ENCODE results near the gene CASP7. TPM values are rescaled to one million over a fixed set of nuclear protein-coding genes. Genes with fewer than 3 reads are reported as not detected.

CASP7 gene
- total and polyA plus RNA-seq, 4 donors, result 16.5 to 35.2 (median 19.9) TPM

DNA sequence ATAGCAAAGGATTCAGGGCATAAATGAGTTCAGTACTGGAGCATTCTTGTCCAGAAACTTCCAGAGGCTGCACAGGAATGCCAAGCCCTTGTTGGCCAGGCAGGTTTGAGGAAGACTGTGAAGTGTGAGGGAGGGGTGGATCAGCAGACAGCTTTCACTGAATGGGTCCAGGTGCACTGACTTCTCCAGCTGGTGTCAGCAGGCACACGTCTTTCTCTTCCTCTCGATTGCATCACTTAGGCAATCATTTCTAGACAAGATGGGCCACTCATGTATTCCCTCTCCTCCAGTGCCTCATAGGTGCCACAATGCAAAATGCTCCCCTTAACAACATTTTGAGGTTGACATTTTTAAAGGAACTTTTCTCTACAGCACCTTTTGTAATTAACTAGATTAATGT, 56.2 kb downstream of the CASP7 start:
- Histone ChIP-seq H3K9me3 (ENCODE audit: control insufficient read depth, low read length) (no peaks in the 10 kb centered on the region), H3K27ac (ENCODE audit: low read depth in 1 of 2, low read length in 2 of 2) (no peak overlapping the region), H3K4me1 (ENCODE audit: control insufficient read depth in 1 of 2, insufficient read depth in 2 of 2, low read length in 2 of 2) (no peaks in the 10 kb centered on the region), H3K36me3 (ENCODE audit: control insufficient read depth in 1 of 2, insufficient read depth in 2 of 2, low read length in 1 of 2) (no peaks in the 10 kb centered on the region), H3K27me3 (ENCODE audit: control insufficient read depth in 1 of 2, insufficient read depth in 2 of 2, low read length in 1 of 2) (no peaks in the 10 kb centered on the region), H3K4me3 (ENCODE audit: low read length in 2 of 2) (no peak overlapping the region)
- intact Hi-C loops (cut with DNase I), result no loop called here
- whole genome bisulfite sequencing, 2 donors, result 36 to 41% methylated on average over 2 of the region's 2 CpGs
- ATAC-seq (ENCODE audit: low FRiP score) (no peak), DNase-seq (no peak)

DNA sequence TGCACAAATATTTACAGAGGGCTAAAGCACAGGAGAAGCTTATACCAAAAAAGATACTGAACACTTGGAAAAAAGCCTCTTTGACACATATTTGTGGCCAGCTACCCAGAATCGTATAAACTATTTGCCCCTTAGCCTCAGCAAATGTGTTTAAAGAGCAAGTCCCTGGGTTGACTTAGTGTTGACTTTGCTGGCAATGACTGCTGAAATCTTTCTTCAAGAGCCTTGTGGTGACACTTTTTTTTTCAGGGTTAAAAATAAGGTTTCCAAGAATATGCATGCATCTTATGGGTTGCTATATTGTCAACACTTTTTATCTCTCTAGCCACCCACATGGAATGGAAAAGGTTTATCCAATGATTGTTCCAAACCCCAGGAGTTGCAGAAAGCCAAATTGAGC, 56.9 kb downstream of the CASP7 start:
- H3K4me3 ChIP-seq (ENCODE audit: low read length in 2 of 2), result no peak overlapping the region
- 5 to 8% methylated on average over 1 of the region's 1 CpG for WGBS, 2 donors
- intact Hi-C loops (cut with DNase I), result no loop called here
- no peaks in the 10 kb centered on the region for H3K4me1 ChIP-seq (ENCODE audit: control insufficient read depth in 1 of 2, insufficient read depth in 2 of 2, low read length in 2 of 2)
- H3K27me3 ChIP-seq (ENCODE audit: control insufficient read depth in 1 of 2, insufficient read depth in 2 of 2, low read length in 1 of 2), result no peaks in the 10 kb centered on the region
- DNase-seq (no peak), ATAC-seq (ENCODE audit: low FRiP score) (no peak)
- no peaks in the 10 kb centered on the region for H3K36me3 ChIP-seq (ENCODE audit: control insufficient read depth in 1 of 2, insufficient read depth in 2 of 2, low read length in 1 of 2)
- no peaks in the 10 kb centered on the region for H3K9me3 ChIP-seq (ENCODE audit: control insufficient read depth, low read length)
- no peak overlapping the region for H3K27ac ChIP-seq (ENCODE audit: low read depth in 1 of 2, low read length in 2 of 2)

DNA sequence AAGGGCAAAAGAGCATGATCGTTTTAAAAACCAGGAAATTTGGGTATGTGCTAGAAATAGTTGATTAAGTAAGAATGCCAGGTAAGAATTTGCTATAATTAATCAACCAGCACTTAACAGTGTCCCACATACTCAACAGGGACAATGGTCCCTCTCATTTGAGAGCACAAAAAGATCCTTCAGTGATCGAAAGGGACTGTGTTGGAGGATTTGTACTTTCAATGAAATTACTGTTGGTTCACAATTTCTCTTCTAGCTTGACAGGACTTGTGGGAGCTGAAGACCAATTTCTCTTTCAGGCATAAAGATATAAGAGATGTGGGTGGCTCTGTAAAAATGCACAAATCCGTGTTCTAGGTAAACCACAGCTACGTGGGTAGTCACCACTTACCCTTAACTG, 59.3 kb downstream of the CASP7 start:
- H3K9me3 ChIP-seq (ENCODE audit: control insufficient read depth, low read length), result peaks cover 5% of the 10 kb centered on the region
- ATAC-seq (ENCODE audit: low FRiP score) (no peak), DNase-seq (no peak)
- H3K36me3 ChIP-seq (ENCODE audit: control insufficient read depth in 1 of 2, insufficient read depth in 2 of 2, low read length in 1 of 2), result no peaks in the 10 kb centered on the region
- intact Hi-C loops (cut with DNase I), result no loop called here
- WGBS, 2 donors, result 59 to 63% methylated on average over 4 of the region's 4 CpGs
- no peak overlapping the region for H3K4me3 ChIP-seq (ENCODE audit: low read length in 2 of 2)
- H3K27me3 ChIP-seq (ENCODE audit: control insufficient read depth in 1 of 2, insufficient read depth in 2 of 2, low read length in 1 of 2), result peaks cover 0 to 2% of the 10 kb centered on the region in 2 donors
- H3K27ac ChIP-seq (ENCODE audit: low read depth in 1 of 2, low read length in 2 of 2), result no peak overlapping the region
- no peaks in the 10 kb centered on the region for H3K4me1 ChIP-seq (ENCODE audit: control insufficient read depth in 1 of 2, insufficient read depth in 2 of 2, low read length in 2 of 2)

DNA sequence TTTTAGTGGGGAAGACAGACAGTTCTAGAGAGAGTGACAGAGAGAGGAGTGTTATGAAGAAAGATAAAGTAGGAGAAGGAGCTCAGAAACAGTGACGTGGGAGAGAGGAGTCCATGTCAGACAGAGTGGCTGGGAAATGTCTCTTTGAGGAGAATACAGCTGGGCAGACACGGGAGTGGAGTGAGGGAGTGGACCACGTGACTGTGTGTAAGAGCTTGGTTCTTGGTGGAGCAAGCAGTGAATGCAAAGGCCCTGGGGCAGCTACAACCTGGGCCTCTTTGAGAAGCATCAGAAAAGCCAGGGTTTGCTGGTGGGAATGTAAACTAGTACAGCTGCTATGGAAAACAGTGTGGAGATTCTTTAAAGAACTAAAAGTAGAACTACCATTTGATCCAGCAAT, 59.9 kb downstream of the CASP7 start:
- WGBS, 2 donors, result 66 to 70% methylated on average over 3 of the region's 3 CpGs
- peaks cover 5% of the 10 kb centered on the region for H3K9me3 ChIP-seq (ENCODE audit: control insufficient read depth, low read length)
- H3K4me3 ChIP-seq (ENCODE audit: low read length in 2 of 2), result no peak overlapping the region
- intact Hi-C loops (cut with DNase I), result no loop called here
- peaks cover 0 to 2% of the 10 kb centered on the region in 2 donors for H3K27me3 ChIP-seq (ENCODE audit: control insufficient read depth in 1 of 2, insufficient read depth in 2 of 2, low read length in 1 of 2)
- no peak for DNase-seq
- no peaks in the 10 kb centered on the region for H3K36me3 ChIP-seq (ENCODE audit: control insufficient read depth in 1 of 2, insufficient read depth in 2 of 2, low read length in 1 of 2)
- no peaks in the 10 kb centered on the region for H3K4me1 ChIP-seq (ENCODE audit: control insufficient read depth in 1 of 2, insufficient read depth in 2 of 2, low read length in 2 of 2)
- no peak for ATAC-seq (ENCODE audit: low FRiP score)
- no peak overlapping the region for H3K27ac ChIP-seq (ENCODE audit: low read depth in 1 of 2, low read length in 2 of 2)

DNA sequence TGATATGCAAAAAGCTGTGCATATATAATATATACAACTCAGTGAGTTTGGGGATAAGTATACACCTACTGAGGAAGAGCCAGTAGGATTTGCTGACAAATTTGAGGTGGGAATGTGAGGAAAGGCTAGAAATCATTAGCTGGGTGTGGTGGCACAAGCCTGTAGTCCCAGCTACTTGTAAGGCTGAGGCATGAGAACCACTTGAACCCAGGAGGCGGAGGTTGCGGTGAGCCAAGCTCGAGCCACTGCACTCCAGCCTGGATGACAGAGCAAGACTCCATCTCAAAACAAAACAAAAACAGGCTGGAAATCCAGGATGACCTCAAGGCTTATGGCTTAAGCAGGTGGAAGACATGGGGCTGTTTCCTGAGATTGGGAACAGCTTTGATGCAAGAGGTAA, 61.1 kb downstream of the CASP7 start:
- peaks cover 5% of the 10 kb centered on the region for H3K9me3 ChIP-seq (ENCODE audit: control insufficient read depth, low read length)
- H3K36me3 ChIP-seq (ENCODE audit: control insufficient read depth in 1 of 2, insufficient read depth in 2 of 2, low read length in 1 of 2), result no peaks in the 10 kb centered on the region
- H3K27me3 ChIP-seq (ENCODE audit: control insufficient read depth in 1 of 2, insufficient read depth in 2 of 2, low read length in 1 of 2), result peaks cover 0 to 2% of the 10 kb centered on the region in 2 donors
- H3K4me1 ChIP-seq (ENCODE audit: control insufficient read depth in 1 of 2, insufficient read depth in 2 of 2, low read length in 2 of 2), result no peaks in the 10 kb centered on the region
- no peak overlapping the region for H3K4me3 ChIP-seq (ENCODE audit: low read length in 2 of 2)
- intact Hi-C loops (cut with DNase I), result no loop called here
- DNase-seq (no peak), ATAC-seq (ENCODE audit: low FRiP score) (no peak)
- no peak overlapping the region for H3K27ac ChIP-seq (ENCODE audit: low read depth in 1 of 2, low read length in 2 of 2)
- WGBS, 2 donors, result 91 to 95% methylated on average over 3 of the region's 3 CpGs

DNA sequence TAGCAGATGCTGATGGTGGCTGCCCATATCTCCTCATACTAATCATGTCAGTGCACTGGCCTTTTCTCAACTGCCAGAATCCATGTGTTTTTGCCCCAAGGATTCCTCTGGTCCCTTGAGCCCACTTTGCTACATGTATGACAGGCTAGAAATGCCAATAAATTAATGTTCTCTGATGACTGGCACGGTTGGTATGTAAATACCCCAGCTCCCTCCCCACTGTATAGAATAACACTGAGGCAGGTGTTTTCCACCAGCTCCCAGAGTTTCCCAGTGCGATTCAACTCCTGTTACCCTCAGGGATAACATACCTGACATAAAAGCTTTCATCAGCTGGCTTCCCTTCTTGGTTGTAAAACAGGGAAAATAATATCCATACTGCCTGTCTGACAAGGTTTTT, 62.8 kb downstream of the CASP7 start:
- intact Hi-C loops (cut with DNase I), result no loop called here
- Histone ChIP-seq H3K9me3 (ENCODE audit: control insufficient read depth, low read length) (peaks cover 5% of the 10 kb centered on the region), H3K4me1 (ENCODE audit: control insufficient read depth in 1 of 2, insufficient read depth in 2 of 2, low read length in 2 of 2) (no peaks in the 10 kb centered on the region), H3K27ac (ENCODE audit: low read depth in 1 of 2, low read length in 2 of 2) (no peak overlapping the region), H3K27me3 (ENCODE audit: control insufficient read depth in 1 of 2, insufficient read depth in 2 of 2, low read length in 1 of 2) (peaks cover 0 to 2% of the 10 kb centered on the region in 2 donors), H3K36me3 (ENCODE audit: control insufficient read depth in 1 of 2, insufficient read depth in 2 of 2, low read length in 1 of 2) (no peaks in the 10 kb centered on the region), H3K4me3 (ENCODE audit: low read length in 2 of 2) (no peak overlapping the region)
- ATAC-seq (ENCODE audit: low FRiP score) (no peak), DNase-seq (no peak)
- WGBS, 2 donors, result 15 to 49% methylated on average over 2 of the region's 2 CpGs

DNA sequence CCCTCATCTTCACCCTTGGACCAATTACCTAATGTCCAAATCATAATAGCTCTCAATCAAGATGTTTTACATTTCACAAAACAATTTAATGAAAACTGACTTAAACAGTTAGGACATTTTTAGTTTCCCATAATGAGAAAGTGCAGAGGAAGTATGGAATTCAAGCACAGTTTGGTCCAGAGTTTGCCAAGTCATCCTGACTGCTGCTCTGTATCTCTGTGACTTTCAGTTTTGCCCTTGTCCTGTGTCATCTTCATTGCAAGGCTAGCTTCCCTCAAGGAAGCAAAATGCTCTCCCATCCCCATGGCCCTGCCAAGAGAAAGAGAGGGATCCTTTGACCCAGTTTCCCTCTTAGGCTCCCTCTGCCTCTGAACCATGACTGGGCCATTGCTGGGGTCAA, 63.9 kb downstream of the CASP7 start:
- ATAC-seq (ENCODE audit: low FRiP score) (no peak), DNase-seq (no peak)
- intact Hi-C loops (cut with DNase I), result no loop called here
- Histone ChIP-seq H3K9me3 (ENCODE audit: control insufficient read depth, low read length) (peaks cover 5% of the 10 kb centered on the region), H3K36me3 (ENCODE audit: control insufficient read depth in 1 of 2, insufficient read depth in 2 of 2, low read length in 1 of 2) (no peaks in the 10 kb centered on the region), H3K27me3 (ENCODE audit: control insufficient read depth in 1 of 2, insufficient read depth in 2 of 2, low read length in 1 of 2) (peaks cover 0 to 2% of the 10 kb centered on the region in 2 donors), H3K27ac (ENCODE audit: low read depth in 1 of 2, low read length in 2 of 2) (no peak overlapping the region), H3K4me1 (ENCODE audit: control insufficient read depth in 1 of 2, insufficient read depth in 2 of 2, low read length in 2 of 2) (no peaks in the 10 kb centered on the region), H3K4me3 (ENCODE audit: low read length in 2 of 2) (no peak overlapping the region)

DNA sequence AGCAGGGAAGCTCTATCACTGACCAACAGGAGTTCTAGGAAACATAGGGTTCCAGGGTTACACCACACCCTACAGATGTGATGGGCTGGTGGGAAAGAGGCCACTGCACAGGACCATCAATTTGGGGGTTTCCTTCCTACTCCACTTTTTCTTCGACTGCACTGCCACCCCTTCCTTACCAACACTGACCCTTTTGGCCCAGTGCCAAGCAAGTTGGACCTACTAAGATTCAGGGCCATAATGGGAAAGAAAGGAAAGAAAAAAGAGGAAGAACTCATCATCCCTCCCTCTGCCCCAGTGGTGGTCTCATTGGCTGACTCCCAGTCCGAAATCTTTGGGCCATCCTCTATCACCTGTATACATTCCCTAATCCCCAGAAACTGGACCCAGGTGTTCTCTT, 65.7 kb downstream of the CASP7 start:
- WGBS, 2 donors, result 89 to 94% methylated on average over 2 of the region's 2 CpGs

DNA sequence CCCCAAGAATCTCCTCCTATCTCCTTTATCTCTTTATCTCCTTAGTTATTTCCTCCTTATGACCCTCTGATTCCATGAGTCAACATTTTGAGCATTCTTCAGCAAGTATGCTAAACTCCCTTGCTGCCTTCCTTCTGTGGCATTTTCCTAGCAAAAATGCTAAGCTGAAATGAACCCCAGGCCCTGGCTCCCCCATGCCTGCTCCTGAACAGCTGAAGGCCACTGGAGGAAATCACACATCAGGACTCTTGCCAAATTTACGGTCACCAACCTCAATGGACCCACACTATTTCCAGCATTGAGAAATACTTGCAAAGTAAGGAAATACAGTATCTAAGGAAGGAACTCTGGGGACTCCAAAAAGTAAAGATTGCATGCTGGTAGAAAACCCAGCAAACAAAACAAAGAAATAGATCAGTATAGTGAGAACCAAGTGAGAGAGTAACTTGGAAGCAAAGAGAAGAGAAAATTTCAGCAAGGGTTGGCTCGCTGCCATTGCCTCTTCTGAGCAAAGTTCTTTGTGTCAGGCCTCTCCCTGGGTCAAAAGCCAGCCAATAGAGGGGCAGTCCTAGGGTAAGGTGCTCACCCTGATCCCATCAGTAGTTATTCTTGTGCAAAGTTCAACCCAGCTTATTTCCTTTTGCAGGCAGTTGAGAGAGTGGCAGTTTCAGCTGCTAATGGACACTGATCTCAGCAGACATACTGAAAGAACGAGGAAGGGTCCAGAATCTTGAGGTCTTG, 66.7 kb downstream of the CASP7 start:
- DNase-seq, result no peak
- no peak for ATAC-seq (ENCODE audit: low FRiP score)
- 68 to 70% methylated on average over 3 of the region's 3 CpGs for WGBS, 2 donors
- Histone ChIP-seq H3K9me3 (ENCODE audit: control insufficient read depth, low read length) (peaks cover 5% of the 10 kb centered on the region), H3K4me3 (ENCODE audit: low read length in 2 of 2) (no peak overlapping the region), H3K36me3 (ENCODE audit: control insufficient read depth in 1 of 2, insufficient read depth in 2 of 2, low read length in 1 of 2) (no peaks in the 10 kb centered on the region), H3K27ac (ENCODE audit: low read depth in 1 of 2, low read length in 2 of 2) (no peak overlapping the region), H3K4me1 (ENCODE audit: control insufficient read depth in 1 of 2, insufficient read depth in 2 of 2, low read length in 2 of 2) (no peaks in the 10 kb centered on the region), H3K27me3 (ENCODE audit: control insufficient read depth in 1 of 2, insufficient read depth in 2 of 2, low read length in 1 of 2) (peaks cover 0 to 2% of the 10 kb centered on the region in 2 donors)
- intact Hi-C loops (cut with DNase I), result no loop called here

More for the DNA sequence above, 65.7 kb downstream of the CASP7 start:
- Histone ChIP-seq H3K27me3 (ENCODE audit: control insufficient read depth in 1 of 2, insufficient read depth in 2 of 2, low read length in 1 of 2) (peaks cover 0 to 2% of the 10 kb centered on the region in 2 donors), H3K4me3 (ENCODE audit: low read length in 2 of 2) (no peak overlapping the region), H3K9me3 (ENCODE audit: control insufficient read depth, low read length) (peaks cover 5% of the 10 kb centered on the region), H3K4me1 (ENCODE audit: control insufficient read depth in 1 of 2, insufficient read depth in 2 of 2, low read length in 2 of 2) (no peaks in the 10 kb centered on the region), H3K36me3 (ENCODE audit: control insufficient read depth in 1 of 2, insufficient read depth in 2 of 2, low read length in 1 of 2) (no peaks in the 10 kb centered on the region), H3K27ac (ENCODE audit: low read depth in 1 of 2, low read length in 2 of 2) (no peak overlapping the region)
- no peak for ATAC-seq (ENCODE audit: low FRiP score)
- intact Hi-C loops (cut with DNase I), result no loop called here
- no peak for DNase-seq
